Vagina (tissue), 2 donors: ENCODE measurements around the gene TSC1.

Experiments
- POLR2A ChIP-seq, 2 donors: fragments of 450-650 bp; IDR thresholded peaks; one replicate each; pipeline ENCODE4 v1.6.1; 2017; ENCODE audit warnings: antibody characterized with exemption in 2 of 2, mild to moderate bottlenecking in 2 of 2, moderate library complexity in 2 of 2
- TF ChIP-seq, protein P1 (sequence below), 3 experiments: fragments of 450-650 bp in 2 of 3; fragments of 200-600 bp in 1 of 3; sonication (generic) in 1 of 3; IDR thresholded peaks; one replicate each; pipeline ENCODE4 v1.5.1; 2017 to 2019; ENCODE audit warnings: antibody characterized with exemption in 3 of 3, mild to moderate bottlenecking in 2 of 3, moderate library complexity in 2 of 3

DNA sequence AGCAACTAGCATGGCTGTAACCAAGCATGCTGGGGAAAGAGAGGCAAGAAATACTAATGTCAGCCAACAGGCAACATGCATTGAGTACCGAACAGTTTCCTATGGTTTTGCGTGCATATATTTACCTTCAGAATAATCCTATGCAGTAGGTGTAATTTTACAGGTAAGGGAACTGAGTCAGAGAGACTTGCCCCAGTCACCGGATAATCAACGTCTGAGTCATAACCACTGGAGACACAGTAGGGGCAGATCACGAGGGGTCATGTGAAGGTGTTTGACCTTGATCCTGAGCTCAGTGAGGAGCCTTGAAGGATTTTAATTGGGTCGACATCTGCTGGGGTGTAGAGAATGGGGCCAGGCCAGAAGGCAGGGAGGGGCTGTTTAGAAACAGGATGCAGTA is 13.4 kb upstream of the TSC1 start:
- TF ChIP-seq, protein P1, sequence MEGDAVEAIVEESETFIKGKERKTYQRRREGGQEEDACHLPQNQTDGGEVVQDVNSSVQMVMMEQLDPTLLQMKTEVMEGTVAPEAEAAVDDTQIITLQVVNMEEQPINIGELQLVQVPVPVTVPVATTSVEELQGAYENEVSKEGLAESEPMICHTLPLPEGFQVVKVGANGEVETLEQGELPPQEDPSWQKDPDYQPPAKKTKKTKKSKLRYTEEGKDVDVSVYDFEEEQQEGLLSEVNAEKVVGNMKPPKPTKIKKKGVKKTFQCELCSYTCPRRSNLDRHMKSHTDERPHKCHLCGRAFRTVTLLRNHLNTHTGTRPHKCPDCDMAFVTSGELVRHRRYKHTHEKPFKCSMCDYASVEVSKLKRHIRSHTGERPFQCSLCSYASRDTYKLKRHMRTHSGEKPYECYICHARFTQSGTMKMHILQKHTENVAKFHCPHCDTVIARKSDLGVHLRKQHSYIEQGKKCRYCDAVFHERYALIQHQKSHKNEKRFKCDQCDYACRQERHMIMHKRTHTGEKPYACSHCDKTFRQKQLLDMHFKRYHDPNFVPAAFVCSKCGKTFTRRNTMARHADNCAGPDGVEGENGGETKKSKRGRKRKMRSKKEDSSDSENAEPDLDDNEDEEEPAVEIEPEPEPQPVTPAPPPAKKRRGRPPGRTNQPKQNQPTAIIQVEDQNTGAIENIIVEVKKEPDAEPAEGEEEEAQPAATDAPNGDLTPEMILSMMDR (IDR thresholded peaks at IDR 0.05) = no peak
- TF ChIP-seq POLR2A (IDR thresholded peaks at IDR 0.05) = no peak
